Stimulated activated naive CD8-positive, alpha-beta T cell treated with anti-CD3 and anti-CD28 coated beads, Interleukin-15, Interleukin-2, amounts not matched to agents 100 ng/mL and 50 ng/mL, for 24 hours (primary cell): ENCODE measurements around the gene LRRK1.
"Not testable (repeated sequence)": the region's sequence is repeated elsewhere in the genome, so short reads cannot be mapped to it uniquely, and the experiment has no call there.

Experiments
- H3K27ac Mint-ChIP-seq: one replicate; pipeline ENCODE4 v1.8.0; 2021; ENCODE audit warnings: mild to moderate bottlenecking, mixed read lengths
- H3K27me3 Mint-ChIP-seq: one replicate; pipeline ENCODE4 v1.8.0; 2021; ENCODE audit warnings: mixed read lengths
- H3K36me3 Mint-ChIP-seq: one replicate; pipeline ENCODE4 v1.8.0; 2021; ENCODE audit warnings: low read depth, mixed read lengths
- H3K4me1 Mint-ChIP-seq: one replicate; pipeline ENCODE4 v1.8.0; 2021; ENCODE audit warnings: low read depth, mixed read lengths
- H3K4me3 Mint-ChIP-seq: one replicate; pipeline ENCODE4 v1.8.0; 2021; ENCODE audit warnings: mild to moderate bottlenecking, mixed read lengths
- H3K9me3 Mint-ChIP-seq: one replicate; pipeline ENCODE4 v1.8.0; 2021; ENCODE audit warnings: mixed read lengths

LRRK1 gene

DNA sequence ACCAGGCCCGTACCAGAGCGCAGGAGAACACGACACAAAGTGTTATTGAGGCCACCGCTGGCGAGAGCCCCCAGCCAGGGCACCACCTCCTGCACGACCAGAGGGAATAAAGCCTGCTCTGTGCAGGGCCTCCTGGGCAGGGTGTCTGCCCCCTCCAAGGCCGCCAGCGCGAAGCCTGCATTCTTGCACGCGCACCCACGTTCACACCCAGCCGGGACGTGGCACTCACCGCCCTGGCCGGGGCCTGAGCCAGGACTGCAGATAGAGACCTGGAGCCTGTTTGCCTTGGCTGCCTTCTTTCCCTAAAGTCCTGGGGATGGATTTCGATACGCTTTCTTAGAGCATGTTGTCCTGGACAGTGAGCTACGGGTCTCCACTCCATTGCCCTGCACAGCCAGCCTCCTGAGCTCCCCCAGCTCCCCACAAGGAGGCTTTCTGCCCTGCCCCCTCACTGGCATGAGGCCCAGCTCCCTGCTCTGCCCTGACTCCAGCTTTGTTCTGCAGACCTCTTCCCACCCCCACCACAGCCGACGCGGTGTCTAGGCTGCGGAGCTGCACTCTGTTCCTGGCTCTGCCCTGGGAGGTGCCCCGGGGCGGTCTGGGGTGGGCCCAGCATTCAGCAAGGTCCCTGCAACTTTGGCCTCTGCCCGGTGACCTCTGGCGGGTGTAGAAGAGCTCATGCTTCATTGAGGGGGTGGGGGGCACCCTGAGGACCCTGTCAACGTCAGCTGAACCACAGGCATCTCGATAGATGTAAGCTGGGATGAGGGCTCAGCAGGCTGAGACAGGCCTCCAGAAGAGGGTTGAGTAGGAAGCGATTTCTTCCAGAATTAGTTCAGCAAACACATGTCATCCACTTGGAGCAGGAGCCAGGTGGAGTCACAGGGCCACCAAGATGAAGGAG, 145.0 kb downstream of the LRRK1 start:
- no peak overlapping the region for H3K4me3 Mint-ChIP-seq
- no peaks in the 10 kb centered on the region for H3K4me1 Mint-ChIP-seq
- no peaks in the 10 kb centered on the region for H3K9me3 Mint-ChIP-seq
- H3K27me3 Mint-ChIP-seq = no peaks in the 10 kb centered on the region
- no peaks in the 10 kb centered on the region for H3K36me3 Mint-ChIP-seq
- no peak overlapping the region for H3K27ac Mint-ChIP-seq

DNA sequence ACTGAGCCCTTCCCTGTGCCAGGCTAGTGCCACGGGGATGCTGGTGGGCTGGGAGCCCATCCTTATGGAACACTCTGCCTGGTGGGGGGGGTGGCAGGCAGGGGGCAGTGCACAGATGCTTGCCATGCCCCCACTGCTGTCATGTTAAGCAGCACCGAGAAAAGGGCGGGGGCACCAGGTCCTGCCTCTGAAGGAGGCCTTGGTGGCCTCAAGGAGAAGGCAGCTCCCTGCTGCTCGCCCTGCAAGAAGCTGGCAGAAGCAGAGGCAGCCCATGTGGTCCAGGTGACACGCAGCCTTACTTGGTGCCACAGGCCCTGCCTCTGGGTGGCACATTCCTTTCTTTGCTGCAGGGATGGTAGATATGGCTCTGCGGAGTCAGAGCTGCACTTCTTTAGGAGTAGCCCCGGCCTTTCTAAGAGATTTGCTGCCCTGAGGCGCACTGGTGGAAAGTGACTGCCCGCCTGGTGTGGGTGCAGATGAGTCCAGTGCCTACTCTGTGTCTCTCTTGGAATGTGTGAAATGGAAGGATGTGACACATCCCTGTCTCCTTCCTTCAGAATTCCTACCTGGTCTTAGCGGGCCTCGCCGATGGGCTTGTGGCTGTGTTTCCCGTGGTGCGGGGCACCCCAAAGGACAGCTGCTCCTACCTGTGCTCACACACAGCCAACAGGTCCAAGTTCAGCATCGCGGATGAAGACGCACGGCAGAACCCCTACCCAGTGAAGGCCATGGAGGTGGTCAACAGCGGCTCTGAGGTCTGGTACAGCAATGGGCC, 145.8 kb downstream of the LRRK1 start:
- H3K4me3 Mint-ChIP-seq = no peak overlapping the region
- H3K9me3 Mint-ChIP-seq = no peaks in the 10 kb centered on the region
- H3K36me3 Mint-ChIP-seq = no peaks in the 10 kb centered on the region
- no peak overlapping the region for H3K27ac Mint-ChIP-seq
- H3K27me3 Mint-ChIP-seq = no peaks in the 10 kb centered on the region
- no peaks in the 10 kb centered on the region for H3K4me1 Mint-ChIP-seq

DNA sequence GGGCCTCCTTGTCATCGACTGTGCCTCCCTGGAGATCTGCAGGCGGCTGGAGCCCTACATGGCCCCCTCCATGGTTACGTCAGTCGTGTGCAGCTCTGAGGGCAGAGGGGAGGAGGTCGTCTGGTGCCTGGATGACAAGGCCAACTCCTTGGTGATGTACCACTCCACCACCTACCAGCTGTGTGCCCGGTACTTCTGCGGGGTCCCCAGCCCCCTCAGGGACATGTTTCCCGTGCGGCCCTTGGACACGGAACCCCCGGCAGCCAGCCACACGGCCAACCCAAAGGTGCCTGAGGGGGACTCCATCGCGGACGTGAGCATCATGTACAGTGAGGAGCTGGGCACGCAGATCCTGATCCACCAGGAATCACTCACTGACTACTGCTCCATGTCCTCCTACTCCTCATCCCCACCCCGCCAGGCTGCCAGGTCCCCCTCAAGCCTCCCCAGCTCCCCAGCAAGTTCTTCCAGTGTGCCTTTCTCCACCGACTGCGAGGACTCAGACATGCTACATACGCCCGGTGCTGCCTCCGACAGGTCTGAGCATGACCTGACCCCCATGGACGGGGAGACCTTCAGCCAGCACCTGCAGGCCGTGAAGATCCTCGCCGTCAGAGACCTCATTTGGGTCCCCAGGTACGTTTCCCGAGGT, 146.5 kb downstream of the LRRK1 start:
- Mint-ChIP-seq H3K27ac (no peak overlapping the region), H3K4me1 (peaks cover 6% of the 10 kb centered on the region), H3K27me3 (no peaks in the 10 kb centered on the region), H3K36me3 (no peaks in the 10 kb centered on the region), H3K4me3 (no peak overlapping the region), H3K9me3 (no peaks in the 10 kb centered on the region)

DNA sequence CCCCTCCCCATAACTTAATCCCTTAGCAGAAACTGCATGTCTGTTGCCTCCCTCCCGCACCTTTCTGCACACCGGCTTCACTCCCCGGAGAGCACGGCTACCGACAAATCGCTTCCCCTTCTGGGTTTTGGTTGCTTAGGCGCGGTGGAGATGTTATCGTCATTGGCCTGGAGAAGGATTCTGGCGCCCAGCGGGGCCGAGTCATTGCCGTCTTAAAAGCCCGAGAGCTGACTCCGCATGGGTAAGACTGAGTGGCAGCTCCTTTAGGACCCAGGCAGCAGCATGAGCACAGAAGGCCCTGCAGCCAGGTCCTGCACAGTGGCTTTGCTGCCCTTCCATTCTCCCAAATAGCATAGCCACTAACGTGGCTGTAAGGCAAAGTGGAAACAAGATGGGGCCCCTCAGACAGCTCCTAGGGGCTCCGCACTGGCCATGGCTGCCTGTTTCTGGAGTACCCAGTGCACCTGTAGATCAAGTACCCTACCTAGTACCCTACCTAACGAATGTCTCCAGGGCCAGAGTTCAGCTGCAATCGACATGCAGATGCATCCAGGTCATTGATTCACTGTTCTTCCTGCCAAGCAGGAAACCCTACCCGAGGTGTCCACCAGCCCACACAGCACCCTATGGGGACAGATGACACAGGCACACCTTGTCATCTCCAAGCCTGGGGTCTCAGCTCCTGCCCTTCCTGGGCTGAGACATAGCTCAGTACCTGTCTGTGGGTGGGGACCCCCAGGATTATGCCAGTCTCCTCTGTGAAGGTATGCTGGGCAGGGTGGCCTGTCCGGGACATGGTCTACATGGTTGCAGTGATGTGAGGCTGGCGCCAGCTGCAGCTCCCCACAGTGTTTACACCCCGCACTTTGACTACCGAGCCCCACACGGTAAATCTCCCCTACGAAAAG, 147.6 kb downstream of the LRRK1 start:
- H3K9me3 Mint-ChIP-seq = no peaks in the 10 kb centered on the region
- no peak overlapping the region for H3K4me3 Mint-ChIP-seq
- no peak overlapping the region for H3K27ac Mint-ChIP-seq
- peaks cover 10% of the 10 kb centered on the region for H3K4me1 Mint-ChIP-seq
- H3K36me3 Mint-ChIP-seq = no peaks in the 10 kb centered on the region
- H3K27me3 Mint-ChIP-seq = no peaks in the 10 kb centered on the region

DNA sequence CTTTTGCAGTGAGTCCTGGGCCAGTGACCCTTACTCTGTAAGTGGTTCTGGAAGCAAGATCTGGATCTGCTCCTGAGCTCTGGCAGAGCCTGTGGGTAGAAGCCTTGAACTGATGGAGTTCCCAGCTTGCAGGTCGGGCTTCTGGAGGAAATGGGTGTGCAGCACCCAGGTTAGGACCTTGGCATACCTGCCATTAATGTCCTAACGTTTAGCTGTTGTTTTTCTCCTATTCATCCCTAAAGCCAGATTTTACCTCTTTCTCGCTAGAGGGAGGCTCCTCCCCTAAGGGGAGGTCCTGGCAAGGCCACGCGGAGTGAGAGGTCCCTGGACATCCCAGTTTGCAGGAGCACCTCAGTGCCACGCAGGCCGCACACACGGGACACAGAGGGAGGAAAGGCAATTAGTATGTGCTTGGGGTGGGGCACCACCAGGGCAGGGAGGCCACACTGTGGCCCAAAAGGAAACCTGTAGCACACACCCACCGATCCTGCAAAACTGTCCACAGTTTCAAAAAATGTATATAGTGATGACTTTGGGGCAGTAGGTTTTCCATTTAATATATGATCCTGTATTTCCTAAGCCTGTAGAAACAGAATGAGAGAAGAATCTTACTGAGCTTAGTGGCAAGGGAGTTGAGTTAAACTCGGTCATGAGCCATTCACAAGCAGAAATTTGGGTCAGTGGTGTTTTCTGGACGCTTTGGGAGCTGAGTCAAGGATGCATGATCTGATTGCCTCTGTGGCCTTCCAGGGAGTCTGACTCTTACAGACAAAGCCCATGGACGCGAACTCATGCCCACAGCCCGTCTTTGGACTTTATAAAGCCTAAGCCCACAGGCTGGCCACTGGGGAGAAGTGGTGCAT, 148.7 kb downstream of the LRRK1 start:
- Mint-ChIP-seq H3K36me3 (no peaks in the 10 kb centered on the region), H3K27ac (no peak overlapping the region), H3K4me3 (no peak overlapping the region), H3K9me3 (no peaks in the 10 kb centered on the region), H3K4me1 (peaks cover 10% of the 10 kb centered on the region), H3K27me3 (no peaks in the 10 kb centered on the region)

DNA sequence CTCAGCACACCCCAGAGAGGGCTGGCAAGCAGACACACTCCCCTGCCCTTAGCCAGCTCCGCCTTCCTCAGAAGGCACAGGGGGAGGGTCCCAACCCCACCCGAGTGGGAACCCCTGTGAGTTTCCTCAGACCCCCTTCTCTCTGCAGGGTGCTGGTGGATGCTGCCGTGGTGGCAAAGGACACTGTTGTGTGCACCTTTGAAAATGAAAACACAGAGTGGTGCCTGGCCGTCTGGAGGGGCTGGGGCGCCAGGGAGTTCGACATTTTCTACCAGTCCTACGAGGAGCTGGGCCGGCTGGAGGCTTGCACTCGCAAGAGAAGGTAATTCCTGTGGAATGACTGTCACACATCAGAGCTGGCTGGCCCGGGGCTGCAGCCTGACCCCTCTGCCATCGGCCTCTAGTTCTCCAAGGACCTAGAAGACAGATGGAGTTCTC, 149.4 kb downstream of the LRRK1 start:
- peaks cover 10% of the 10 kb centered on the region for H3K4me1 Mint-ChIP-seq
- H3K27me3 Mint-ChIP-seq = no peaks in the 10 kb centered on the region
- no peak overlapping the region for H3K4me3 Mint-ChIP-seq
- no peaks in the 10 kb centered on the region for H3K36me3 Mint-ChIP-seq
- H3K27ac Mint-ChIP-seq = no peak overlapping the region
- H3K9me3 Mint-ChIP-seq = no peaks in the 10 kb centered on the region

DNA sequence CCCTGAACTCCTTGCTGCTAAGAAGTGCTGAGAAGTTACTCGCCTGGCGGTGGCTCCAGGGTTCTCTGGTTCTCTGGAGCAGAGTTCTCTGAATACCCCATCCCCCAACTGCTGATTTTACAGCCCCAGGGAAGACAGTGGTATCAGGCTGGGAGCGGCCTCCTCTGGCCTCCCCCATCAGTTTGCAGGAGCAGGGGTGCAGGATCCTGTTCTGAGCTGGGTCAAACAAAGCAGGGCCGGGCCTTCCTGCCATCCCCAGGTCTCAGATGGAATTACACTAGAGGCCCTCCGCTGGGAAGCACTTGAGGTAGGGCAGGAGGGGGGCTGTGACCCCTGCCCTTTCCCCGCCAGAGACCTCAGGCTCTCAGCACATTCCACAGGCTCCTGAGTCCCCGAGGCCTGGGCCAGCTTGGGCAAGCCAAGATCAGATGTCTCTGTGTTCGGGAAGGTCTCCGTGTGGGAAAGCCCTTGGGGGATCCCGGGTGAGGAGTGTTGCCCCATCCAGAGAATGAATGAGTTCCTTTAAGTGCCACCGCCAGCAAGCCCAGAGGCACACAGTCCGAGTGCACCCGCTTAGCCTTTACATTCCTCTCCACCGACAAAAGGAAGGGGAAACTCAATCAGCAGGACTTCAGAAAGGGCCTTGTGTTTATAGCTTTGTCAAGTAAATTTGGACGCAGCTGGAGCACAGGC, 149.9 kb downstream of the LRRK1 start:
- Mint-ChIP-seq H3K4me3 (no peak overlapping the region), H3K9me3 (no peaks in the 10 kb centered on the region), H3K27me3 (no peaks in the 10 kb centered on the region), H3K4me1 (peaks cover 10% of the 10 kb centered on the region), H3K36me3 (no peaks in the 10 kb centered on the region), H3K27ac (no peak overlapping the region)

DNA sequence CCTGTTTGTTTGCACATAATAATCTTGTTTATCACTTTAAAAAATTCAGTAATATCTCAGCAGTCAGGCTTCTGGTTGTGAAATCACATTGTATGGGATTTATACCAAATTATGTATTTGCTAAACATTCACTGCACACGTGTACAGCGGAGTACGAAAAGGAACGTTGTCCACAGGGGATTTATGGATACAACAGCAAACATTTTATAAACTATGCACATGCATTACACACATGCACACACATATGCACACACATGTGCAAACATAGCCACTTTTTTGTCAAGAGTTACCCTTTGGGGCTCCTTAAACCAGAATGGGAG, 150.5 kb downstream of the LRRK1 start:
- Mint-ChIP-seq H3K4me1 (peaks cover 10% of the 10 kb centered on the region), H3K27me3 (no peaks in the 10 kb centered on the region), H3K4me3 (no peak overlapping the region), H3K9me3 (no peaks in the 10 kb centered on the region), H3K36me3 (no peaks in the 10 kb centered on the region), H3K27ac (no peak overlapping the region)

DNA sequence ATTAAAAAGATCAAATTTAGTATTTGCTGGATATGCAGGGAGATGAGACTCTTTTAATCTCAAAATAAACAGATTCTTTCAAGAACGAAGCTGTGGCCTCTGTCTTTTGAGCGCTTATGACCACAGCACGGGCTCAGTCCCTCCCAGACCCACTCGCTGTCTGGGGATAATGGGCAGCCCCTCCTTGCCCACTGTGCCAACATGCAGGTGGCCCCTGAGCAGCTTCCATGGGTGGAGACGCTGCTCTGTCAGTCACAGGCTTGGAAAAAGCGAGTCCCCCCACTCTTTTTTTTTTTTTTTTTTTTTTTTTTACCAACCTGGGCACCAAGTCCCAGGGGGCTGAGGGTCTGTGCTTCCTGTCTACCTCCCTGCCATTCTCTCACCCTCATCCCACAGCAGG, 150.9 kb downstream of the LRRK1 start:
- Mint-ChIP-seq H3K9me3 (no peaks in the 10 kb centered on the region), H3K4me1 (peaks cover 10% of the 10 kb centered on the region), H3K36me3 (no peaks in the 10 kb centered on the region), H3K4me3 (no peak overlapping the region), H3K27me3 (no peaks in the 10 kb centered on the region), H3K27ac (peak overlapping the region; percentile 54)

DNA sequence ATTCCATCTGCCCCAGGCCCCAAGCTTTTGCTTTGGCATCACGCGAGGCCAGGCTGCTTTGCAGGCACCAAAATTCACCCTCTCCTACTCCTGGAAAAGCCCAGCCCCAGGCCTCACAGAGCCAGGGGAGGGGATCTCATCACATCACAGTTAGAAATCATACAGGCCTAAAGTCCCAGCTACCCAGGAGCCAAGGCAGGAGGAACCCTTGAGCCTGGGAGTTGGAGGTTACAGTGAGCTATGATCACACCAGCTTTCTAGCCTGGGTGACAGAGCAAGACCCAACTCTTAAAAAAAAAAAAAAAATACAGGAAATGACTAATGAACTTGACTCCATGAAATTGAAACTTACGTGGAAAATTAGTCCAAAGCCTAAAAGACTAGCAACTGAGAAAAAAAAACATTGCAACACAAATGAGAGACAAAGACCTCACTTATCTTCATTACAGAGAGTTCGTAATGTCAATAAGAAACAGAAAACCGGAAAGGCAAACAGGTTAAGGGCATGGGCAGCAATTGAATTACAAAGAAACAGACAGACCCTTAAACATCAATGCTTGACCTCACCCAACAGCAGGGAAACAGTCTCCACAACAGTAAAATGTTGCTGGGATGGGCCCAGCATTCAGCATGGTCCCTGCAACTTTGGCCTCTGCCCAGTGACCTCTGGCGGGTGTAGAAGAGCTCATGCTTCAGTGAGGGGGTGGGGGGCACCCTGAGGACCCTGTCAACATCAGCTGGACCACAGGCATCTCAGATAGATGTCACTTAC, 151.5 kb downstream of the LRRK1 start:
- peaks cover 10% of the 10 kb centered on the region for H3K4me1 Mint-ChIP-seq
- no peaks in the 10 kb centered on the region for H3K36me3 Mint-ChIP-seq
- H3K27ac Mint-ChIP-seq = peak overlapping the region; percentile 54
- H3K9me3 Mint-ChIP-seq = no peaks in the 10 kb centered on the region
- no peak overlapping the region for H3K4me3 Mint-ChIP-seq
- H3K27me3 Mint-ChIP-seq = no peaks in the 10 kb centered on the region

DNA sequence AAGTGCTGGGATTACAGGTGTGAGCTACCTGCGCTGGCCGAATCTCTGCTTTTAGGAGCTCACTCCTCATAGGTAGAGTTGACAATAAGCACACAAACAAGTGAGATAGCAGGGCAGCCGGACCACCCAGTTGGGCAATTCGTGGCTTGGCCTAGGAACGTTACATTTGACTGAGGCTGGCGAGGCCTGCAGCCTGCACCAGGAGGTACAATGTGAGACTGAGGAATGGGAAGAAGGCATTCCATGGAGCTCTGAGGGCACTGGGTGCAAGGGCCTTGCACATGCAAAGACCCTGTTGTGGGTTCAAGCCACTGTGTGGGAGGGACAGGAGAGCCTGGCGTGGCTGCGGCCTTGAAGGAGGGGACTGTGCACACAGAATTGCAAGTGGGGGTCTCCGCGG, 152.5 kb downstream of the LRRK1 start:
- H3K27ac Mint-ChIP-seq = no peak overlapping the region
- H3K4me3 Mint-ChIP-seq = no peak overlapping the region
- peaks cover 10% of the 10 kb centered on the region for H3K4me1 Mint-ChIP-seq
- H3K27me3 Mint-ChIP-seq = no peaks in the 10 kb centered on the region
- no peaks in the 10 kb centered on the region for H3K36me3 Mint-ChIP-seq
- no peaks in the 10 kb centered on the region for H3K9me3 Mint-ChIP-seq

DNA sequence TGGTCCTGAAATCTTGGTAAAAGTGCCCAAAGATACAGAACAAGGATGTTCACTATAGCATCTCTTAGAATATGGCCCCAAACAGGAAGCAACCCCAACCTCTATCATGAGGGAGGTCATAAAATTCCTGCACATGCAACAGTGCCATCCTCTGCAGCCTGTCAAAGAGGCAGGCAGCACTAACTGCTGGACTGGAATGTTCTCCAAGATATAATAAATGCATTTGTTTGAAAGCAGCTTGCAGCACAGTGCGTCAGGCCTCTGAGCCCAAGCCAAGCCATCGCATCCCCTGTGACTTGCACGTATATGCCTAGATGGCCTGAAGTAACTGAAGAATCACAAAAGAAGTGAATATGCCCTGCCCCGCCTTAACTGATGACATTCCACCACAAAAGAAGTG, 153.1 kb downstream of the LRRK1 start:
- H3K36me3 Mint-ChIP-seq, H3K4me3 Mint-ChIP-seq, H3K27ac Mint-ChIP-seq, H3K27me3 Mint-ChIP-seq, H3K9me3 Mint-ChIP-seq: not testable (repeated sequence)
- peaks cover 10% of the 10 kb centered on the region for H3K4me1 Mint-ChIP-seq
